HepG2 (cell line): ENCODE data around the gene STIMATE. TPM values are rescaled to one million over a fixed set of nuclear protein-coding genes. Genes with fewer than 3 reads are reported as not detected.
A peak's percentile ranks its signal among the peaks of the same experiment; 100 is the strongest.

Source experiments
- ARID4A ChIP-seq: sonication (generic); formaldehyde crosslinking; IDR thresholded peaks from 2 replicates; pipeline ENCODE4 v1.5.0; 2020; ENCODE audit warnings: mild to moderate bottlenecking, missing genetic modification reagents, borderline replicate concordance
- BORCS8-MEF2B ChIP-seq: sonication (generic); formaldehyde crosslinking; IDR thresholded peaks from 2 replicates; pipeline ENCODE4 v1.8.0; 2022; ENCODE audit warnings: mild to moderate bottlenecking, missing genetic modification reagents
- DZIP1 ChIP-seq: sonication (generic); formaldehyde crosslinking; IDR thresholded peaks from 2 replicates; pipeline ENCODE4 v1.5.0; 2020; ENCODE audit warnings: mild to moderate bottlenecking, missing genetic modification reagents
- MAX ChIP-seq: IDR thresholded peaks from 2 replicates; pipeline ENCODE4 v1.6.1; 2012; ENCODE audit warnings: inconsistent platforms
- MXD4 ChIP-seq: IDR thresholded peaks from 2 replicates; pipeline ENCODE4 v1.6.1; 2016; ENCODE audit warnings: mild to moderate bottlenecking, missing biosample characterization, missing genetic modification reagents
- MXI1 ChIP-seq: IDR thresholded peaks from 3 replicates; pipeline ENCODE4 v1.6.1; 2012; ENCODE audit warnings: low read depth, low read length, inconsistent platforms, borderline replicate concordance
- TAF1 ChIP-seq: sonication (generic); formaldehyde crosslinking; IDR thresholded peaks from 2 replicates; pipeline ENCODE4 v1.4.0; 2020; ENCODE audit warnings: missing genetic modification reagents
- ZNF552 ChIP-seq: sonication (generic); formaldehyde crosslinking; IDR thresholded peaks from 2 replicates; pipeline ENCODE4 v1.9.0; 2022; ENCODE audit warnings: missing genetic modification reagents, mild to moderate bottlenecking, borderline replicate concordance
- ZNF564 ChIP-seq: sonication (generic); formaldehyde crosslinking; IDR thresholded peaks from 2 replicates; pipeline ENCODE4 v1.8.1; 2023; ENCODE audit warnings: mild to moderate bottlenecking, missing genetic modification reagents
- ZNF83 ChIP-seq: sonication (generic); formaldehyde crosslinking; IDR thresholded peaks from 2 replicates; pipeline ENCODE4 v1.4.0; 2020; ENCODE audit warnings: missing genetic modification reagents, mild to moderate bottlenecking, borderline replicate concordance
- polyA plus RNA-seq, 8 experiments: library from polyadenylated mRNA; depleted of rRNA in 3 of 8; stranded (reverse) in 7 of 8; unstranded in 1 of 8; fragments of >200 nt; fragmentation: Illumina TruSeq in 4 of 8; extraction: Trizol in 4 of 8; gene quantifications; 2 replicates each; pipeline versions ENCODE4 v1.2.1 to v1.2.3, GENCODE V29; 2011 to 2016; ENCODE audit warnings: low read depth in 4 of 8, missing spikeins in 1 of 8, mixed read lengths in 1 of 8; ENCODE audit not compliant: insufficient read depth in 1 of 8
- total RNA-seq, 5 experiments: library from RNA; depleted of rRNA; stranded (reverse); fragments of >200 nt; fragmentation: Illumina TruSeq; extraction: Trizol; gene quantifications; 2 replicates each; pipeline ENCODE4 v1.2.3, GENCODE V29; 2016; ENCODE audit warnings: low read depth in 1 of 5
- TF ChIP-seq, protein P1 (sequence below): sonication (generic); formaldehyde crosslinking; IDR thresholded peaks from 2 replicates; pipeline ENCODE4 v1.5.1; 2020; ENCODE audit warnings: mild to moderate bottlenecking, missing genetic modification reagents, moderate library complexity
- TF ChIP-seq, protein P2 (sequence below): sonication (generic); formaldehyde crosslinking; IDR thresholded peaks from 2 replicates; pipeline ENCODE4 v1.4.0; 2020; ENCODE audit warnings: missing genetic modification reagents

STIMATE gene
- total and polyA plus RNA-seq, 2 of the 13 experiments (the other 11 are each of a cell fraction or from before 2014, with no cell fraction given), result 5.7 to 11.7 TPM

- no peak for TF ChIP-seq DZIP1
- 0 out of 2 replicates have a peak, but pooled peaks have one; percentile 16 for TF ChIP-seq TAF1 (CRISPR knock-in tag)
- TF ChIP-seq, protein P1, sequence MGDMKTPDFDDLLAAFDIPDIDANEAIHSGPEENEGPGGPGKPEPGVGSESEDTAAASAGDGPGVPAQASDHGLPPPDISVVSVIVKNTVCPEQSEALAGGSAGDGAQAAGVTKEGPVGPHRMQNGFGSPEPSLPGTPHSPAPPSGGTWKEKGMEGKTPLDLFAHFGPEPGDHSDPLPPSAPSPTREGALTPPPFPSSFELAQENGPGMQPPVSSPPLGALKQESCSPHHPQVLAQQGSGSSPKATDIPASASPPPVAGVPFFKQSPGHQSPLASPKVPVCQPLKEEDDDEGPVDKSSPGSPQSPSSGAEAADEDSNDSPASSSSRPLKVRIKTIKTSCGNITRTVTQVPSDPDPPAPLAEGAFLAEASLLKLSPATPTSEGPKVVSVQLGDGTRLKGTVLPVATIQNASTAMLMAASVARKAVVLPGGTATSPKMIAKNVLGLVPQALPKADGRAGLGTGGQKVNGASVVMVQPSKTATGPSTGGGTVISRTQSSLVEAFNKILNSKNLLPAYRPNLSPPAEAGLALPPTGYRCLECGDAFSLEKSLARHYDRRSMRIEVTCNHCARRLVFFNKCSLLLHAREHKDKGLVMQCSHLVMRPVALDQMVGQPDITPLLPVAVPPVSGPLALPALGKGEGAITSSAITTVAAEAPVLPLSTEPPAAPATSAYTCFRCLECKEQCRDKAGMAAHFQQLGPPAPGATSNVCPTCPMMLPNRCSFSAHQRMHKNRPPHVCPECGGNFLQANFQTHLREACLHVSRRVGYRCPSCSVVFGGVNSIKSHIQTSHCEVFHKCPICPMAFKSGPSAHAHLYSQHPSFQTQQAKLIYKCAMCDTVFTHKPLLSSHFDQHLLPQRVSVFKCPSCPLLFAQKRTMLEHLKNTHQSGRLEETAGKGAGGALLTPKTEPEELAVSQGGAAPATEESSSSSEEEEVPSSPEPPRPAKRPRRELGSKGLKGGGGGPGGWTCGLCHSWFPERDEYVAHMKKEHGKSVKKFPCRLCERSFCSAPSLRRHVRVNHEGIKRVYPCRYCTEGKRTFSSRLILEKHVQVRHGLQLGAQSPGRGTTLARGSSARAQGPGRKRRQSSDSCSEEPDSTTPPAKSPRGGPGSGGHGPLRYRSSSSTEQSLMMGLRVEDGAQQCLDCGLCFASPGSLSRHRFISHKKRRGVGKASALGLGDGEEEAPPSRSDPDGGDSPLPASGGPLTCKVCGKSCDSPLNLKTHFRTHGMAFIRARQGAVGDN (CRISPR knock-in tag), result peak; percentile 89
- no peak for TF ChIP-seq MXD4 (CRISPR knock-in tag)
- TF ChIP-seq MXI1, result peak; percentile 33; the same call in 1 of the 3 replicates
- TF ChIP-seq ARID4A (CRISPR knock-in tag), result peak; percentile 61; the same call in 1 of the 2 replicates
- no peak for TF ChIP-seq BORCS8-MEF2B (CRISPR knock-in tag)
- 0 out of 2 replicates have a peak, but pooled peaks have one; percentile 22 for TF ChIP-seq ZNF552 (CRISPR knock-in tag)
- TF ChIP-seq ZNF564 (CRISPR knock-in tag), result no peak
- TF ChIP-seq ZNF83 (CRISPR knock-in tag), result no peak
- TF ChIP-seq MAX, result peak; percentile 35; the same call in 1 of the 2 replicates
- TF ChIP-seq, protein P2, sequence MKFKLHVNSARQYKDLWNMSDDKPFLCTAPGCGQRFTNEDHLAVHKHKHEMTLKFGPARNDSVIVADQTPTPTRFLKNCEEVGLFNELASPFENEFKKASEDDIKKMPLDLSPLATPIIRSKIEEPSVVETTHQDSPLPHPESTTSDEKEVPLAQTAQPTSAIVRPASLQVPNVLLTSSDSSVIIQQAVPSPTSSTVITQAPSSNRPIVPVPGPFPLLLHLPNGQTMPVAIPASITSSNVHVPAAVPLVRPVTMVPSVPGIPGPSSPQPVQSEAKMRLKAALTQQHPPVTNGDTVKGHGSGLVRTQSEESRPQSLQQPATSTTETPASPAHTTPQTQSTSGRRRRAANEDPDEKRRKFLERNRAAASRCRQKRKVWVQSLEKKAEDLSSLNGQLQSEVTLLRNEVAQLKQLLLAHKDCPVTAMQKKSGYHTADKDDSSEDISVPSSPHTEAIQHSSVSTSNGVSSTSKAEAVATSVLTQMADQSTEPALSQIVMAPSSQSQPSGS (CRISPR knock-in tag), result no peak
These were observed 109.4 kb downstream of the STIMATE start (continued) for GRCh38 chr3:52787672-52788625.
